Ovary (tissue), 9 donors: ENCODE measurements around the gene TMEM59L. TPM values are rescaled to one million over a fixed set of nuclear protein-coding genes. Genes with fewer than 3 reads are reported as not detected.

Source experiments
- DNase-seq, 5 donors: peaks; one replicate each; pipeline ENCODE4 v3.0.0-alpha.2; 2019 to 2020
- H3K27ac ChIP-seq, 2 donors: fragments of 200-600 bp; one replicate each; pipeline versions ENCODE4 v1.5.1 to v1.8.0; 2019 to 2022
- H3K27me3 ChIP-seq: fragments of 200-600 bp; one replicate; pipeline ENCODE4 v1.8.0; 2022
- H3K36me3 ChIP-seq: fragments of 200-600 bp; sonication (generic); one replicate; pipeline ENCODE4 v1.5.1; 2019
- H3K4me1 ChIP-seq: one replicate; pipeline ENCODE4 v1.8.1; 2013; ENCODE audit warnings: mild to moderate bottlenecking, moderate library complexity; ENCODE audit not compliant: insufficient read depth
- H3K4me3 ChIP-seq: fragments of 200-600 bp; sonication (generic); one replicate; pipeline ENCODE4 v1.5.1; 2017
- H3K9me3 ChIP-seq, 2 donors: fragments of 200-600 bp in 1 of 2; sonication (generic) in 1 of 2; one replicate each; pipeline versions ENCODE4 v1.5.1 to v1.8.1; 2013 to 2019; ENCODE audit warnings: mild to moderate bottlenecking in 1 of 2, moderate library complexity in 1 of 2
- EP300 ChIP-seq: sonication (generic); formaldehyde crosslinking; IDR thresholded peaks from one replicate; pipeline ENCODE4 v1.6.1; 2017; ENCODE audit warnings: antibody characterized with exemption
- POLR2A ChIP-seq: fragments of 450-650 bp; IDR thresholded peaks from one replicate; pipeline ENCODE4 v1.6.1; 2017; ENCODE audit warnings: antibody characterized with exemption, mild to moderate bottlenecking, moderate library complexity
- WGBS, 3 donors: extraction: QIAGEN DNeasy Blood & Tissue Kit in 1 of 3; methylation state at CpG; one replicate each; pipeline versions ENCODE4 v1.1.5 to v1.1.7; 2013 to 2017; 5-methylcytosine and 5-hydroxymethylcytosine counted together
- intact Hi-C, 4 donors: fragments of 100-400 bp; cut with DNase I; formaldehyde crosslinking; loops; one replicate each; pipeline versions ENCODE4 v1.11.0 to v1.15.1; 2022 to 2023
- polyA plus RNA-seq, 2 donors: library from polyadenylated mRNA; stranded (reverse); fragments of 200-250 nt in 1 of 2; fragments of 350-450 nt in 1 of 2; fragmentation: Illumina TruSeq in 1 of 2; extraction: RNeasy Lipid Tissue Mini Kit (QIAGEN cat#74804) in 1 of 2; gene quantifications; one replicate each; pipeline ENCODE4 v1.2.3, GENCODE V29; 2013 to 2014
- total RNA-seq, 7 donors: library from RNA; depleted of rRNA in 2 of 7; stranded (reverse); fragments of >200 nt in 2 of 7; fragmentation: NEBNext Ultra II Directional in 3 of 7; extraction: Animal tissue kit (Norgen Biotek cat#: 25700) in 3 of 7; gene quantifications; one replicate each; pipeline versions ENCODE4 v1.1.0 to v1.2.4, GENCODE V29; 2016 to 2023
- TF ChIP-seq, protein P1 (sequence below), 3 donors: fragments of 450-650 bp in 2 of 3; fragments of 200-600 bp in 1 of 3; IDR thresholded peaks; one replicate each; pipeline versions ENCODE4 v1.5.1 to v1.8.0; 2016 to 2022; ENCODE audit warnings: antibody characterized with exemption in 3 of 3, mild to moderate bottlenecking in 1 of 3
- donor health status: DM: no; HTN: no; CAD: no; lungs with moderate emphysema.
- donor health status: DM: no; HTN: no; CAD: no.
- donor health status: Bipolar disorder and iron deficiency.
- donor health status: DM: yes; HTN: yes; CAD: no.
- donor health status: DM: no; HTN: no; CAD: no.
- donor health status: DM: yes; HTN: yes; CAD: no.

The TMEM59L gene
- total and polyA plus RNA-seq, 9 donors = 0.20 to 0.53 (median 0.51) TPM; not detected in 4

DNA sequence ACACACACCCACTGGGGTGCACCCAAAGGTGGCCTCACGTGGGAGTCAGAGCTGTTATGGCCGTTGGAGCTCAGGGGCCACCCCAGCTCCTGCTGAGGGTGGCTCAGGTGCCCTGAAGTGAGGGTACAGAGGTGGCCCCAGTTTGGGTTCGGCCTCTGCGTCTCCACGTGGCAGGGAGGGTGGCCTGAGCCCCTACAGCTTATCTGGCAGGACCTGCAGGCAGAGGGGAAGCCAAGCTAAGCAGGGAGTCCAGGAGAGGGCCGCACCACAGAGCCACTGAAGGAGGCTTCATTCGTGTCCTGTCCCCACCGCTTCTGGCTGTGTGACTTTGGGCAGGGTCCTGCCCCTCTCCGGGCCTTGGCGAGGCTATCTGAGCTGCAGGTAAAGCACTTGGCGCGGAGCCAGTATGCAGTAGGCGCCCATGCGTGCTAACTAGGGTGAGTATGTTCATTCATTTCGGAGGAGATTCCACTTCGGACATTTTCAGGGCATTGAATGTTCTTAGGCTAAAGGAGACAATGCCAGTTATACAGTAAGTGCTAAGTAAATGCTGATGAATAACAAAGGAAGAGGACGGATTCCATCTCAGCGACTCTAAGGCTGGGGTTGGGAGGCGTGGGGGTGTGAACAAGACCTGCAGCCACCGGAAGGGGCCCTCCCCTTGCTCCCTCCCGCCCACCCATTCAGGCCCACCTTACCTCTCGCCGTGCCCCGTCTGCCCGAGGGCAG, 19.1 kb upstream of the TMEM59L start:
- H3K27me3 ChIP-seq = no peaks in the 10 kb centered on the region
- no peaks in the 10 kb centered on the region for H3K36me3 ChIP-seq
- H3K4me3 ChIP-seq = peak overlapping the region; percentile 20
- TF ChIP-seq EP300 (no peak), POLR2A (no peak)
- TF ChIP-seq, protein P1, sequence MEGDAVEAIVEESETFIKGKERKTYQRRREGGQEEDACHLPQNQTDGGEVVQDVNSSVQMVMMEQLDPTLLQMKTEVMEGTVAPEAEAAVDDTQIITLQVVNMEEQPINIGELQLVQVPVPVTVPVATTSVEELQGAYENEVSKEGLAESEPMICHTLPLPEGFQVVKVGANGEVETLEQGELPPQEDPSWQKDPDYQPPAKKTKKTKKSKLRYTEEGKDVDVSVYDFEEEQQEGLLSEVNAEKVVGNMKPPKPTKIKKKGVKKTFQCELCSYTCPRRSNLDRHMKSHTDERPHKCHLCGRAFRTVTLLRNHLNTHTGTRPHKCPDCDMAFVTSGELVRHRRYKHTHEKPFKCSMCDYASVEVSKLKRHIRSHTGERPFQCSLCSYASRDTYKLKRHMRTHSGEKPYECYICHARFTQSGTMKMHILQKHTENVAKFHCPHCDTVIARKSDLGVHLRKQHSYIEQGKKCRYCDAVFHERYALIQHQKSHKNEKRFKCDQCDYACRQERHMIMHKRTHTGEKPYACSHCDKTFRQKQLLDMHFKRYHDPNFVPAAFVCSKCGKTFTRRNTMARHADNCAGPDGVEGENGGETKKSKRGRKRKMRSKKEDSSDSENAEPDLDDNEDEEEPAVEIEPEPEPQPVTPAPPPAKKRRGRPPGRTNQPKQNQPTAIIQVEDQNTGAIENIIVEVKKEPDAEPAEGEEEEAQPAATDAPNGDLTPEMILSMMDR (IDR thresholded peaks at IDR 0.05) = no peak
- intact Hi-C loops = loop anchor here in 3 of 4 donors (2.0 to 10.0 kb wide), 4 partner anchors 81 to 261 kb away; no protein-coding TSS in a partner anchor
- peak in 1 of 5 donors; percentile 57 for DNase-seq
- H3K4me1 ChIP-seq = peaks cover 12% of the 10 kb centered on the region
- 20 to 24% (median 23%) methylated on average over 25 of the region's 25 CpGs for WGBS, 3 donors
- H3K27ac ChIP-seq = peak overlapping the region in 1 of 2 donors; percentile 17
- no peaks in the 10 kb centered on the region for H3K9me3 ChIP-seq

GRCh38 chr19:18594096-18594823, 18.4 kb upstream of the TMEM59L start:
- no peaks in the 10 kb centered on the region for H3K36me3 ChIP-seq
- peaks cover 12% of the 10 kb centered on the region for H3K4me1 ChIP-seq
- intact Hi-C loops = loop anchor here in 3 of 4 donors (2.0 to 10.0 kb wide), 4 partner anchors 81 to 261 kb away; no protein-coding TSS in a partner anchor
- TF ChIP-seq POLR2A = no peak
- TF ChIP-seq, protein P1 (IDR thresholded peaks at IDR 0.05) = peak; percentile 67 to 94 (median 91)
- no peaks in the 10 kb centered on the region for H3K9me3 ChIP-seq
- H3K27me3 ChIP-seq = no peaks in the 10 kb centered on the region
- peak overlapping the region; percentile 25 for H3K4me3 ChIP-seq
- 1% methylated on average over 26 to 54 of the region's 54 CpGs for WGBS, 3 donors
- peak overlapping the region in 1 of 2 donors; percentile 17 for H3K27ac ChIP-seq
- DNase-seq = peak; percentile 76 to 89 (median 85)

- Histone ChIP-seq H3K27ac (no peak overlapping the region), H3K36me3 (no peaks in the 10 kb centered on the region), H3K4me3 (no peak overlapping the region), H3K9me3 (no peaks in the 10 kb centered on the region), H3K4me1 (peaks cover 5% of the 10 kb centered on the region), H3K27me3 (no peaks in the 10 kb centered on the region)
- intact Hi-C loops = loop anchor here (2.0 to 10.0 kb wide), 5 partner anchors 80 to 260 kb away; partner anchors contain the start of gene CRTC1 (in 1 of the 4)
- 6 to 11% (median 11%) methylated on average over 15 to 26 of the region's 26 CpGs for WGBS, 3 donors
- TF ChIP-seq, protein P1 (IDR thresholded peaks at IDR 0.05) = no peak
- no peak for TF ChIP-seq POLR2A
- TF ChIP-seq EP300 = no peak
- DNase-seq = peak in 1 of 5 donors; percentile 45
Observed at GRCh38 chr19:18594824-18595373, 17.8 kb upstream of the TMEM59L start.

- intact Hi-C loops = loop anchor here in 3 of 4 donors (2.0 to 10.0 kb wide), 5 partner anchors 79 to 259 kb away; partner anchors contain the start of gene CRTC1 (in 1 of the 3)
Observed at GRCh38 chr19:18595475-18595874, 17.2 kb upstream of the TMEM59L start.

More at GRCh38 chr19:18595475-18595874, 17.2 kb upstream of the TMEM59L start:
- Histone ChIP-seq H3K4me1 (peaks cover 2% of the 10 kb centered on the region), H3K36me3 (no peaks in the 10 kb centered on the region), H3K27me3 (no peaks in the 10 kb centered on the region), H3K4me3 (no peak overlapping the region), H3K27ac (no peak overlapping the region), H3K9me3 (no peaks in the 10 kb centered on the region)
- TF ChIP-seq, protein P1 (IDR thresholded peaks at IDR 0.05) = no peak
- TF ChIP-seq EP300 (no peak), POLR2A (no peak)
- WGBS, 3 donors = 48 to 55% (median 49%) methylated on average over 6 of the region's 6 CpGs
- DNase-seq = no peak
